ENCODE data around the gene PEX7.
"Not testable (repeated sequence)": the region's sequence is repeated elsewhere in the genome, so short reads cannot be mapped to it uniquely, and the experiment has no call there.

Gene PEX7

GRCh38 chr6:136950436-136951126, 128.2 kb downstream of the PEX7 start:
- no peak for DNase-seq (ENCODE audit: low spot score)

GRCh38 chr6:136952714-136953260, 130.4 kb downstream of the PEX7 start:
- DNase-seq (ENCODE audit: low spot score): no peak

- no peak for DNase-seq (ENCODE audit: low spot score)
Measured at GRCh38 chr6:136955123-136955522, 132.7 kb downstream of the PEX7 start.

DNA sequence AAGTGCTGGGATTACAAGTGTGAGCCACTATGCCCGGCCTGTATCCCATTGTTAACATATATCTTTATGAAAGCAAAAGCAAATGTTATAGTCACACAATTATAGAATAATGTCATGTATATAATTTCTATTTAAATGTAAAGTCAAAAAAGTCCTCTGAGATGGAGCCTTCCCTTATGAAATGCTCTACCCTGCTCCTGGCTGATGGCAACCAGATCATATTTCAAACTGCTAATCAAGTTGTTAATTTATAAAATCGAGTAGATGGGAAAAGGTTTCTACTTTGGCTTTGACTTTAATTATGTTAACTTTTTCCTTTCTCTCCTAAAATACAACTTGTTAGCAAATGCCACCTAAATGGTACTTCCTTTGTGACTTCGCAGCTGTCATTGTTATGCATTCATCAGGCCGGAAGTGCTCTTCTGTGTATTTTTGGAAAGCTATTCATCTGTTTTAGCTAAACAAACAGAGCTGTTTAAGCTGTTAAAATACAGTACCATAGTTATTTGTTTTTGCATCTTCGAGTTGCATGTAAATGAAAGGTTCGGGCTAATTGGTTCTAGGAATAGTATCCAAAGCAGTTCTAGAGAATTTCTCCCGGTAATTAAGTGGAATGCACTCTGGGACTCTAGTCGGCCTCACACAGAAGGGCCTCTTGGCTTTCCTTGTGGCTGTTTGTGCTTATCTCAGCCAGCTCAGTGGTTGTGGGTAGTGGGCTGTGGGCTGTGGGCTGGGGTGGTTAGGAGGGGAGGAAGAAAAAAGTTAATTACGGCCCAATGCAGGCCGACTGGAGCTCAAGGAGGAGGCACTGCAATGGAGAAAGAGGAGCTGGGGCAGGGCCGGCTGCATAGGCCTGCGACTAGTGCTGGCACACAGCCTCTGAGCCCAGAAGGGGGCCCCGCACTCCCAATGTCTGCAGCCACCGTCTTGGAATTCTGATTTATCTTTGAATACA, 134.5 kb downstream of the PEX7 start:
- DNase-seq (ENCODE audit: low spot score): no peak

DNA sequence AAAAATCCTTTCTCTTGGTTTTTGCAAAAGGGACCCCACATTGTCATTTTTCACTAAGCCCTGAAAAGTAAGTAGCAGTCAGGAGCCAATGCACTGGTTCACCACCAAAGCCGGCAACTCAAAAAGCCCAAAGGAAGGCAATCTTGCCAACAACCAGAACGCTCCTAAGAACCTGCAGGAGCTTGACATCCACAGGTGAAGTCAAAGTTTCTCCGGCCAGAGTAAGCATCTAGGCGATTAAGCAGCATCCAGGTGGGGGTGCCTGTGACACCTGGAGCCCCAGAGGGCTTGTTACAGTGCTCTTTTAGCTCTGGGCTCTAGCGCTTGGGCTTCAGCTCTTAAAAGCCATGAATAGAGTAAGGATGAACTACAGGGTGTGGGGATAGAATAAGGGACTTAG, 135.8 kb downstream of the PEX7 start:
- DNase-seq (ENCODE audit: low spot score): no peak

DNA sequence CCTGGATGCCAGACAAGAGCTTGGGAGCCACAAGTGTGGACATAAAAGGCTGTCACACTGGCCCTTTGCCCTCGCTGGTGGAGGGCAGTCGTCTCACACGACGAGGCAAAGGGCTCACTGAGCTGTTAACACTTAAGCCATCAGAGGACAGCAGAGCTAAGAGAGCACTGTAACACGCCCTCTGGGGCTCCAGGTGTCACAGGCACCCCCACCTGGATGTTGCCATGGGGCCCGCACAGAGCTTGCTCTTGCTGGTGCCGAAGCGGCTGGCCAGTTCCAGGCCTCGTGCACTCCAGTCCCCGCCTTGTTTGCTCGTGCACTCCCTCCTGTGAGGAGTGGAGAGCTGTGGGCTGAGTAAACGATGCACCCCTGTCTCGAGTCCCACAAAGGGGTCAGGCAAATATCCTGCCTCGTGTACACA, 137.1 kb downstream of the PEX7 start:
- DNase-seq (ENCODE audit: low spot score): no peak

- not testable (repeated sequence) for DNase-seq (ENCODE audit: low spot score)
Measured at GRCh38 chr6:136959935-136960334, 137.5 kb downstream of the PEX7 start.

- no peak for DNase-seq (ENCODE audit: low spot score)
Measured at GRCh38 chr6:136960781-136961180, 138.4 kb downstream of the PEX7 start.

DNA sequence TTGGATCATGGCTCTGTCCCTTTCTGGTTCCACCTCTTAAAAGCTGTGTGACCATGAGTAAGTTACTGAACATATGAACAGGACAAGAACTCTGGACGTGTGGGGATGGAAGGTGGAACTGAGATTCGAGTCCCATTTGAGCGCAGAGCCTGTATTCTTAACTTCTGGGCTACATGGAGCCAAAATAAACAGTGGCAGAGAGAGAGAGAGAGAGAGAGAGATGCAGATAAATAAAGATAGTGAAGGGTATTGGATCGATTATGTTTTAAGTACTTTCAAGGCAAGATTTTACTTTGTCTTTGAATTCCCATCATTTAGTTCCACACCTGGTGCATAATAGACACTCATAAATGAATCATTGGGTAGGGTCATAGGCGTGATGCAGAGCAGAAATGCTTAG, 139.5 kb downstream of the PEX7 start:
- no peak for DNase-seq (ENCODE audit: low spot score)

- DNase-seq (ENCODE audit: low spot score): no peak
Measured at GRCh38 chr6:136962661-136963060, 140.3 kb downstream of the PEX7 start.

- DNase-seq (ENCODE audit: low spot score): no peak
Measured at GRCh38 chr6:136963259-136963658, 140.9 kb downstream of the PEX7 start.

All from AG20443 (cell line).